Measurements from ENCODE around the gene HOXC6. TPM values are rescaled to one million over a fixed set of nuclear protein-coding genes. Genes with fewer than 3 reads are reported as not detected.

HOXC6 gene
- total and polyA plus RNA-seq, 9 of the 15 experiments (the other 6 are each of a cell fraction or from before 2014, with no cell fraction given): 0.06 to 4.0 (median 1.4) TPM

DNA sequence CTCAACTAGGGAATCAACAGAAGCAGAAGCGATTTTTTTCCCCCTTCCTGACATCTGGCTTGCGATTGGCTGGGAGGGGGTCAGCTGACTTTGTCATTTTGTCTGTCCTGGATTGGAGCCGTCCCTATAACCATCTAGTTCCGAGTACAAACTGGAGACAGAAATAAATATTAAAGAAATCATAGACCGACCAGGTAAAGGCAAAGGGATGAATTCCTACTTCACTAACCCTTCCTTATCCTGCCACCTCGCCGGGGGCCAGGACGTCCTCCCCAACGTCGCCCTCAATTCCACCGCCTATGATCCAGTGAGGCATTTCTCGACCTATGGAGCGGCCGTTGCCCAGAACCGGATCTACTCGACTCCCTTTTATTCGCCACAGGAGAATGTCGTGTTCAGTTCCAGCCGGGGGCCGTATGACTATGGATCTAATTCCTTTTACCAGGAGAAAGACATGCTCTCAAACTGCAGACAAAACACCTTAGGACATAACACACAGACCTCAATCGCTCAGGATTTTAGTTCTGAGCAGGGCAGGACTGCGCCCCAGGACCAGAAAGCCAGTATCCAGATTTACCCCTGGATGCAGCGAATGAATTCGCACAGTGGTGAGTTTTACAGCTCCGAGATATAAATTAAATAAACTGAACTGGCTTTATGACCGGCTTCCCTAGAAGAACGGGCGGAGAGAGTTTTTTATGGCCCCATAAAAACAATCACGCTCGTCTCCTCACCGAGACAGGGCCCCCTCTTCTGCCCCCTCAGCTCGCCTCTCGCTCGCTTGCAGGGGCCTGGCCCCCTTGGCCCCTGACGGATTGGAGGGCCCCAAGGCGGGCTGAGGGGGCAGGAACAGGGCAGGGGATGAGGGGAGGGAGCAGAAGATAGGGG is at the start of gene HOXC6 (continued):
- TF ChIP-seq, protein P1, sequence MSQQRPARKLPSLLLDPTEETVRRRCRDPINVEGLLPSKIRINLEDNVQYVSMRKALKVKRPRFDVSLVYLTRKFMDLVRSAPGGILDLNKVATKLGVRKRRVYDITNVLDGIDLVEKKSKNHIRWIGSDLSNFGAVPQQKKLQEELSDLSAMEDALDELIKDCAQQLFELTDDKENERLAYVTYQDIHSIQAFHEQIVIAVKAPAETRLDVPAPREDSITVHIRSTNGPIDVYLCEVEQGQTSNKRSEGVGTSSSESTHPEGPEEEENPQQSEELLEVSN (IDR thresholded peaks at IDR 0.05; ENCODE audit: borderline replicate concordance in 1 of 2, extremely low read depth in 1 of 2, insufficient read depth in 1 of 2, insufficient read length in 1 of 2, low read depth in 1 of 2, low read length in 1 of 2, poor library complexity in 1 of 2, severe bottlenecking in 1 of 2): peak in 1 of 2 experiments; percentile 61
- TF ChIP-seq BMI1 (IDR thresholded peaks at IDR 0.05; ENCODE audit: low read length) (no peak), RB1 (IDR thresholded peaks at IDR 0.05; ENCODE audit: low read depth) (no peak), MED1 (CRISPR knock-in tag; IDR thresholded peaks at IDR 0.05; ENCODE audit: borderline replicate concordance) (no peak), MIER1 (IDR thresholded peaks at IDR 0.05; ENCODE audit: low read depth) (no peak), SRSF1 (IDR thresholded peaks at IDR 0.05; ENCODE audit: low read depth, low read length) (no peak), CSDE1 (IDR thresholded peaks at IDR 0.05) (no peak), NR4A1 (CRISPR knock-in tag; IDR thresholded peaks at IDR 0.05) (no peak), NR4A1 (tag; IDR thresholded peaks at IDR 0.05) (no peak), ZNF764 (CRISPR knock-in tag; IDR thresholded peaks at IDR 0.05; ENCODE audit: low read depth) (no peak), NUFIP1 (IDR thresholded peaks at IDR 0.05; ENCODE audit: partially characterized antibody) (no peak), ZNF668 (CRISPR knock-in tag; IDR thresholded peaks at IDR 0.05) (no peak), BCOR (IDR thresholded peaks at IDR 0.05) (no peak)
- TF ChIP-seq, protein P2, sequence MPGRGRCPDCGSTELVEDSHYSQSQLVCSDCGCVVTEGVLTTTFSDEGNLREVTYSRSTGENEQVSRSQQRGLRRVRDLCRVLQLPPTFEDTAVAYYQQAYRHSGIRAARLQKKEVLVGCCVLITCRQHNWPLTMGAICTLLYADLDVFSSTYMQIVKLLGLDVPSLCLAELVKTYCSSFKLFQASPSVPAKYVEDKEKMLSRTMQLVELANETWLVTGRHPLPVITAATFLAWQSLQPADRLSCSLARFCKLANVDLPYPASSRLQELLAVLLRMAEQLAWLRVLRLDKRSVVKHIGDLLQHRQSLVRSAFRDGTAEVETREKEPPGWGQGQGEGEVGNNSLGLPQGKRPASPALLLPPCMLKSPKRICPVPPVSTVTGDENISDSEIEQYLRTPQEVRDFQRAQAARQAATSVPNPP (IDR thresholded peaks at IDR 0.05; ENCODE audit: borderline replicate concordance, insufficient read depth, insufficient read length): no peak
- TF ChIP-seq, protein P3, sequence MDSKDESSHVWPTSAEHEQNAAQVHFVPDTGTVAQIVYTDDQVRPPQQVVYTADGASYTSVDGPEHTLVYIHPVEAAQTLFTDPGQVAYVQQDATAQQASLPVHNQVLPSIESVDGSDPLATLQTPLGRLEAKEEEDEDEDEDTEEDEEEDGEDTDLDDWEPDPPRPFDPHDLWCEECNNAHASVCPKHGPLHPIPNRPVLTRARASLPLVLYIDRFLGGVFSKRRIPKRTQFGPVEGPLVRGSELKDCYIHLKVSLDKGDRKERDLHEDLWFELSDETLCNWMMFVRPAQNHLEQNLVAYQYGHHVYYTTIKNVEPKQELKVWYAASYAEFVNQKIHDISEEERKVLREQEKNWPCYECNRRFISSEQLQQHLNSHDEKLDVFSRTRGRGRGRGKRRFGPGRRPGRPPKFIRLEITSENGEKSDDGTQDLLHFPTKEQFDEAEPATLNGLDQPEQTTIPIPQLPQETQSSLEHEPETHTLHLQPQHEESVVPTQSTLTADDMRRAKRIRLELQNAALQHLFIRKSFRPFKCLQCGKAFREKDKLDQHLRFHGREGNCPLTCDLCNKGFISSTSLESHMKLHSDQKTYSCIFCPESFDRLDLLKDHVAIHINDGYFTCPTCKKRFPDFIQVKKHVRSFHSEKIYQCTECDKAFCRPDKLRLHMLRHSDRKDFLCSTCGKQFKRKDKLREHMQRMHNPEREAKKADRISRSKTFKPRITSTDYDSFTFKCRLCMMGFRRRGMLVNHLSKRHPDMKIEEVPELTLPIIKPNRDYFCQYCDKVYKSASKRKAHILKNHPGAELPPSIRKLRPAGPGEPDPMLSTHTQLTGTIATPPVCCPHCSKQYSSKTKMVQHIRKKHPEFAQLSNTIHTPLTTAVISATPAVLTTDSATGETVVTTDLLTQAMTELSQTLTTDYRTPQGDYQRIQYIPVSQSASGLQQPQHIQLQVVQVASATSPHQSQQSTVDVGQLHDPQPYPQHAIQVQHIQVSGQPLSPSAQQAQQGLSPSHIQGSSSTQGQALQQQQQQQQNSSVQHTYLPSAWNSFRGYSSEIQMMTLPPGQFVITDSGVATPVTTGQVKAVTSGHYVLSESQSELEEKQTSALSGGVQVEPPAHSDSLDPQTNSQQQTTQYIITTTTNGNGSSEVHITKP (IDR thresholded peaks at IDR 0.05; ENCODE audit: partially characterized antibody): no peak
- TF ChIP-seq, protein P4, sequence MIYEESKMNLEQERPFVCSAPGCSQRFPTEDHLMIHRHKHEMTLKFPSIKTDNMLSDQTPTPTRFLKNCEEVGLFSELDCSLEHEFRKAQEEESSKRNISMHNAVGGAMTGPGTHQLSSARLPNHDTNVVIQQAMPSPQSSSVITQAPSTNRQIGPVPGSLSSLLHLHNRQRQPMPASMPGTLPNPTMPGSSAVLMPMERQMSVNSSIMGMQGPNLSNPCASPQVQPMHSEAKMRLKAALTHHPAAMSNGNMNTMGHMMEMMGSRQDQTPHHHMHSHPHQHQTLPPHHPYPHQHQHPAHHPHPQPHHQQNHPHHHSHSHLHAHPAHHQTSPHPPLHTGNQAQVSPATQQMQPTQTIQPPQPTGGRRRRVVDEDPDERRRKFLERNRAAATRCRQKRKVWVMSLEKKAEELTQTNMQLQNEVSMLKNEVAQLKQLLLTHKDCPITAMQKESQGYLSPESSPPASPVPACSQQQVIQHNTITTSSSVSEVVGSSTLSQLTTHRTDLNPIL (CRISPR knock-in tag; IDR thresholded peaks at IDR 0.05): no peak
- TF ChIP-seq, protein P5, sequence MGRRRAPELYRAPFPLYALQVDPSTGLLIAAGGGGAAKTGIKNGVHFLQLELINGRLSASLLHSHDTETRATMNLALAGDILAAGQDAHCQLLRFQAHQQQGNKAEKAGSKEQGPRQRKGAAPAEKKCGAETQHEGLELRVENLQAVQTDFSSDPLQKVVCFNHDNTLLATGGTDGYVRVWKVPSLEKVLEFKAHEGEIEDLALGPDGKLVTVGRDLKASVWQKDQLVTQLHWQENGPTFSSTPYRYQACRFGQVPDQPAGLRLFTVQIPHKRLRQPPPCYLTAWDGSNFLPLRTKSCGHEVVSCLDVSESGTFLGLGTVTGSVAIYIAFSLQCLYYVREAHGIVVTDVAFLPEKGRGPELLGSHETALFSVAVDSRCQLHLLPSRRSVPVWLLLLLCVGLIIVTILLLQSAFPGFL (CRISPR knock-in tag; IDR thresholded peaks at IDR 0.05): no peak
